OCI-LY1 (cell line): ENCODE results near the gene PRL.

Source experiments
- CTCF ChIP-seq: fragments of 200-600 bp; sonication (generic), shearing (Covaris generic); IDR thresholded peaks from 2 replicates; pipeline ENCODE4 v1.5.1; 2017; ENCODE audit warnings: mild to moderate bottlenecking, antibody characterized with exemption, low read length, moderate library complexity, mixed read lengths
- EZH2 ChIP-seq: fragments of 200-600 bp; sonication (generic), shearing (Covaris generic); IDR thresholded peaks from 2 replicates; pipeline ENCODE4 v1.8.0; 2017; ENCODE audit warnings: borderline replicate concordance, mixed run types, mild to moderate bottlenecking, antibody characterized with exemption, low read length, moderate library complexity, mixed read lengths

DNA sequence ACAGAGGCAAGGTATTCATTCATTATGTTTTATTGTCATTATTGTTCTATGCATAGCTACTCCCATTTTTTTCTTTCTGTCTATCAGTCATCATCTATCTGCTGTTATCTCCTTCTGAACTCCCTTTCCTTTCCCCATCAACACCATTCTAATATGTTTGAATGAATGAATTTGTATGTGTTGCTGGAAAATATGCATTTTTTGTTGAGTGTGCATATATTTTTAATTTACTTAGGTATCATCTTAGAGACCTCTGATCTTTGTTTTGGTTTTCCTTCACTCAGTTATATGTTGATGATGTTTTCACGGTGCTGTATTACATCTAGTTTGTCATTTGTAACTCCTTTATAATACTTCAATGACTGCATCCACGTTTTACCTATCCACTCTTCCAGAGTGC lies 12.1 kb upstream of the PRL start:
- TF ChIP-seq CTCF (no peak), EZH2 (no peak)
